NCI-H748 (cell line): ENCODE data around the gene BCAS3.
A peak's percentile ranks its signal among the peaks of the same experiment; 100 is the strongest.

Source experiments
- DNase-seq: peaks from one replicate; lab custom pipeline; 2025; ENCODE audit not compliant: unreplicated experiment; lab: John Stamatoyannopoulos, UW

The BCAS3 gene

GRCh38 chr17:61389670-61390478 is 712.2 kb downstream of the BCAS3 start:
- DNase-seq: peak; percentile 39

GRCh38 chr17:61390479-61390791 is 712.8 kb downstream of the BCAS3 start:
- no peak for DNase-seq

- no peak for DNase-seq
Measured at GRCh38 chr17:61391595-61392291, 714.1 kb downstream of the BCAS3 start.

- no peak for DNase-seq
Measured at GRCh38 chr17:61392679-61393078, 715.0 kb downstream of the BCAS3 start.

- DNase-seq: no peak
Measured at GRCh38 chr17:61393550-61393903, 715.9 kb downstream of the BCAS3 start.

GRCh38 chr17:61393904-61394629 is 716.4 kb downstream of the BCAS3 start:
- DNase-seq: no peak

GRCh38 chr17:61394630-61395408 is 717.2 kb downstream of the BCAS3 start:
- no peak for DNase-seq

- DNase-seq: no peak
Measured at GRCh38 chr17:61395409-61395982, 717.8 kb downstream of the BCAS3 start.

- no peak for DNase-seq
Measured at GRCh38 chr17:61395983-61396585, 718.4 kb downstream of the BCAS3 start.

- DNase-seq: no peak
Measured at GRCh38 chr17:61396586-61397085, 719.0 kb downstream of the BCAS3 start.

- peak; percentile 40 for DNase-seq
Measured at GRCh38 chr17:61397086-61397842, 719.6 kb downstream of the BCAS3 start.

GRCh38 chr17:61398721-61399130 is 721.1 kb downstream of the BCAS3 start:
- DNase-seq: no peak

- peak; percentile 26 for DNase-seq
Measured at GRCh38 chr17:61399131-61400065, 721.7 kb downstream of the BCAS3 start, which contains the start of gene TBX2. TBX2 (plus strand) TSS chr17:61399843; CDS start chr17:61400177, 334 bp downstream.

- DNase-seq: peak; percentile 51
Measured at GRCh38 chr17:61400066-61400716, 722.5 kb downstream of the BCAS3 start.

- no peak for DNase-seq
Measured at GRCh38 chr17:61400717-61401388, 723.2 kb downstream of the BCAS3 start.

- no peak for DNase-seq
Measured at GRCh38 chr17:61401389-61402072, 723.9 kb downstream of the BCAS3 start.
